SU-DHL-6 (cell line): ENCODE results near the gene CYTH4.

Source experiments
- H2AFZ ChIP-seq: fragments of 200-600 bp; sonication (generic); 2 replicates; pipeline ENCODE4 v1.6.1; 2014; ENCODE audit warnings: low read depth, mild to moderate bottlenecking, moderate library complexity, mixed read lengths, antibody characterized with exemption, low read length; ENCODE audit not compliant: severe bottlenecking
- H3F3A ChIP-seq: fragments of 200-600 bp; shearing (Covaris generic); 2 replicates; pipeline ENCODE4 v1.6.0; 2016; ENCODE audit warnings: antibody characterized with exemption, mild to moderate bottlenecking; ENCODE audit not compliant: insufficient read depth
- H3K27ac ChIP-seq: fragments of 200-600 bp; sonication (generic); 2 replicates; pipeline ENCODE4 v1.5.1; 2016; ENCODE audit warnings: low read depth, mild to moderate bottlenecking, low read length, moderate library complexity, mixed read lengths
- H3K27me3 ChIP-seq: fragments of 200-600 bp; sonication (generic), shearing (Covaris generic); 2 replicates; pipeline ENCODE4 v1.6.0; 2014; ENCODE audit warnings: mild to moderate bottlenecking, low read length
- H3K36me3 ChIP-seq: fragments of 200-600 bp; sonication (generic); 2 replicates; pipeline ENCODE4 v1.6.1; 2014; ENCODE audit warnings: mild to moderate bottlenecking, low read length, mixed read lengths
- H3K4me2 ChIP-seq: fragments of 300-600, 200-600 bp; shearing (Covaris generic), sonication (generic); 2 replicates; pipeline ENCODE4 v1.6.0; 2014; ENCODE audit warnings: low read length, low read depth, mild to moderate bottlenecking; ENCODE audit not compliant: poor library complexity, severe bottlenecking
- H3K4me3 ChIP-seq: fragments of 200-600 bp; sonication (generic); 2 replicates; pipeline ENCODE4 v1.5.1; 2014; ENCODE audit warnings: antibody characterized with exemption, low read length, mild to moderate bottlenecking, mixed read lengths; ENCODE audit not compliant: insufficient read depth, poor library complexity, severe bottlenecking
- H3K79me2 ChIP-seq: fragments of 200-600 bp; sonication (generic); 2 replicates; pipeline ENCODE4 v1.6.1; 2014; ENCODE audit warnings: mild to moderate bottlenecking, low read length, moderate library complexity; ENCODE audit not compliant: insufficient read depth
- H3K9ac ChIP-seq: fragments of 200-600 bp; sonication (generic); 2 replicates; pipeline ENCODE4 v1.7.0; 2014; ENCODE audit warnings: mild to moderate bottlenecking, low read length
- H3K9me2 ChIP-seq: fragments of 200-600 bp; sonication (generic); replicated peaks from 2 replicates; pipeline ENCODE4 v1.6.1; 2014; ENCODE audit warnings: low read length; ENCODE audit not compliant: insufficient read depth
- H3K9me3 ChIP-seq: fragments of 200-600 bp; sonication (generic); 2 replicates; pipeline ENCODE4 v1.6.1; 2014; ENCODE audit warnings: low read length, mixed read lengths; ENCODE audit not compliant: insufficient read depth
- H4K20me1 ChIP-seq: fragments of 200-600 bp; sonication (generic); 2 replicates; pipeline ENCODE4 v1.6.1; 2014; ENCODE audit warnings: low read depth, mild to moderate bottlenecking, antibody characterized with exemption, low read length, moderate library complexity, mixed read lengths
- CTCF ChIP-seq: fragments of 200-600 bp; sonication (generic); IDR thresholded peaks from one replicate; pipeline ENCODE4 v1.5.1; 2017; ENCODE audit warnings: antibody characterized with exemption, mild to moderate bottlenecking, low read length, moderate library complexity; ENCODE audit not compliant: insufficient read depth, poor library complexity, severe bottlenecking
- EZH2phosphoT487 ChIP-seq: fragments of 200-600 bp; sonication (generic), shearing (Covaris generic); conservative IDR thresholded peaks from 2 replicates; pipeline ENCODE4 v1.6.1; 2018; ENCODE audit warnings: mild to moderate bottlenecking, antibody characterized with exemption, low read length, moderate library complexity, mixed read lengths

Gene CYTH4

DNA sequence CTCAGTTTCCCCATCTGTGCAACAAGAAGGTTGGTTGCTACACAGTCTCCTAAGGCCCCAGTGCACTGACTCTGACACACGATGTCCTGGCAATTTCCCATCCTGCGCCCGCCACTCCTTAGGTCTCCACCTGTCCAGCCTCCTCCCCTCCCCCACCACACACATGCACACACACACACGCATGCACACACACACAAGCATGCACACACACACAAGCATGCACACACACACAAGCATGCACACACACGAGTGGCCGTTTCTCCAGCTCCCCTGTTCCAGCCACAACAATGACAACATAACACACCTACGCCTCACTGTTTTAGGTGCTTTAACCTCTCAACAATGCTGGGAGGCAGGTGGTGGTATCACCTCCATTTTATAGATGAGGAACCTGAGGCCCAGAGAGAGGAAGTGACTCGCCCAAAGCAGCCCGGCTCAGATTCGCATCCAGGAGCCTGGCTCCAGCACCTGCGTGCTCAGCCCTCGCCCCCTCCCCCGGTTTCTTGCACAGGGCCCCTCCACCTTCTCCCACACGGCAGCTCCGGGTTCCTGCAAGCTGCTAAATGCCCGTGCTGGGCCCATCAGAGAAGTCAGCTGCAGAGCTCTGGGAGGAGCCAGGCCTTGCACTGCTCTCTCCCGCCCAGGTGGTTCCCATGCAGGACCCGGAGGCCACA, 13.0 kb downstream of the CYTH4 start:
- Histone ChIP-seq H3K9ac (no peak overlapping the region), H3K27me3 (no peaks in the 10 kb centered on the region), H3K27ac (no peak overlapping the region), H3K4me2 (no peak overlapping the region), H2AFZ (no peak overlapping the region), H3K79me2 (no peaks in the 10 kb centered on the region), H3K36me3 (no peaks in the 10 kb centered on the region), H3K9me2 (no peaks in the 10 kb centered on the region), H4K20me1 (no peaks in the 10 kb centered on the region), H3F3A (no peaks in the 10 kb centered on the region), H3K4me3 (no peak overlapping the region), H3K9me3 (0 out of 2 replicates have a peak, but pooled peaks cover 6% of the 10 kb centered on the region)
- TF ChIP-seq EZH2phosphoT487 (no peak), CTCF (no peak)

- Histone ChIP-seq H3K79me2 (no peaks in the 10 kb centered on the region), H3F3A (no peaks in the 10 kb centered on the region), H3K4me3 (no peak overlapping the region), H3K4me2 (no peak overlapping the region), H4K20me1 (no peaks in the 10 kb centered on the region), H3K9me2 (no peaks in the 10 kb centered on the region), H3K36me3 (no peaks in the 10 kb centered on the region), H3K9ac (no peak overlapping the region), H2AFZ (no peak overlapping the region), H3K9me3 (0 out of 2 replicates have a peak, but pooled peaks cover 6% of the 10 kb centered on the region), H3K27me3 (no peaks in the 10 kb centered on the region), H3K27ac (no peak overlapping the region)
- TF ChIP-seq EZH2phosphoT487 (no peak), CTCF (no peak)
Measured at GRCh38 chr22:37295946-37296345, 13.6 kb downstream of the CYTH4 start.

DNA sequence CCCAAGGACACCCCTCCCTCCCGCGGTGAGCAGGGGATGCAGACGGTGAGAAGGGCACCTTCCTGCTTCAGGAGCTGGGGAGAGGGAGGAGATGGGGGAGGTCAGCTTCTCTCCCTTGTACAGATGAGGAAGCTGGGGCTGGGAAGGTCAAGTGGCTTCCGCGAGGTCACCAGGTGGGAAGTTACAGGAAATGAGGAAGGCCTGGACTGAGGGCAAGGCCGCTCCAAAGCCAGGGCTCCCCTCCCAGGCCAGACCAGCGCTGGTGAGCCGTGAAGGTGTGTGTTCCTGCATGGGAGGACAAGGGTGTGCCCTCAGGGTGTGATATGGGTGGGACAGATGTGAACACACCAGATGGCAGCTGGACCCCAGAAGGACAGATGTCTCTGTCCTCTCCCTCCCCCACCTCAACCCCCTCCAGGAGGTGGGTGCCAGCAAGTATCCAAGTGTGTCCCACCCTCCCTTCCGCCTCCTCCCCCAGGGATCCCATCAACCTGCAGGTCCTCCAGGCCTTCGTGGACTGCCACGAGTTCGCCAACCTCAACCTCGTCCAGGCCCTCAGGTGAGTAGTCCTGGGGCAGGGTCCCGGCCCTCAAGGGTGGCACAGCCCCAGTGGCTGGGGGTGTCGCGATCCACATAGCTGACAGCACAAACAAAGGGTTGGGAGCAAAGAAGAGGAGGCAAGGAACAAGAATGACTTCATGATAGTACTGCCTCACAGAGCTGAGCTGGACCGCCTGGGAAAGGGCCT, 16.6 kb downstream of the CYTH4 start:
- H3K9me2 ChIP-seq = no peaks in the 10 kb centered on the region
- H3K79me2 ChIP-seq = no peaks in the 10 kb centered on the region
- H3K9ac ChIP-seq = no peak overlapping the region
- TF ChIP-seq CTCF = no peak
- TF ChIP-seq EZH2phosphoT487 = no peak
- H3K27ac ChIP-seq = no peak overlapping the region
- H3K27me3 ChIP-seq = no peaks in the 10 kb centered on the region
- no peaks in the 10 kb centered on the region for H3K36me3 ChIP-seq
- H2AFZ ChIP-seq = no peak overlapping the region
- no peaks in the 10 kb centered on the region for H4K20me1 ChIP-seq
- H3K9me3 ChIP-seq = no peaks in the 10 kb centered on the region
- no peak overlapping the region for H3K4me2 ChIP-seq
- no peaks in the 10 kb centered on the region for H3F3A ChIP-seq
- no peak overlapping the region for H3K4me3 ChIP-seq
